Right lobe of liver (tissue), 6 donors: ENCODE results near the gene CHMP6. TPM values are rescaled to one million over a fixed set of nuclear protein-coding genes. Genes with fewer than 3 reads are reported as not detected.
A peak's percentile ranks its signal among the peaks of the same experiment; 100 is the strongest.

Experiments used
- ATAC-seq, 4 donors: fragments of 200-7000 bp; cut with Tn5 transposase; one replicate each; pipeline ENCODE4 v1.9.1; 2020; ENCODE audit warnings: mild to moderate bottlenecking in 4 of 4, moderate library complexity in 4 of 4
- DNase-seq, 3 donors: peaks; one replicate each; pipeline ENCODE4 v3.0.0-alpha.2; 2020
- H3K27ac ChIP-seq, 3 donors: fragments of 200-600 bp; one replicate each; pipeline ENCODE4 v1.8.0; 2022
- H3K27me3 ChIP-seq, 2 donors: fragments of 200-600 bp; one replicate each; pipeline ENCODE4 v1.8.0; 2022
- H3K36me3 ChIP-seq, 4 donors: fragments of 200-600 bp; sonication (generic) in 1 of 4; one replicate each; pipeline versions ENCODE4 v1.5.1 to v1.8.0; 2017 to 2022; ENCODE audit warnings: control low read depth in 1 of 4
- H3K4me1 ChIP-seq, 4 donors: fragments of 200-600 bp; sonication (generic) in 1 of 4; one replicate each; pipeline versions ENCODE4 v1.5.1 to v1.8.0; 2017 to 2022; ENCODE audit warnings: control low read depth in 1 of 4
- H3K4me3 ChIP-seq, 3 donors: fragments of 200-600 bp; one replicate each; pipeline ENCODE4 v1.8.0; 2022
- H3K9me3 ChIP-seq, 4 donors: fragments of 200-600 bp; sonication (generic) in 1 of 4; one replicate each; pipeline versions ENCODE4 v1.5.1 to v1.8.0; 2017 to 2022; ENCODE audit warnings: control low read depth in 1 of 4
- POLR2A ChIP-seq: fragments of 450-650 bp; IDR thresholded peaks from one replicate; pipeline ENCODE4 v1.6.1; 2017; ENCODE audit warnings: antibody characterized with exemption, mild to moderate bottlenecking
- WGBS: methylation state at CpG from one replicate; pipeline ENCODE4 v1.1.6; 2018; ENCODE audit warnings: low coverage, low lambda C conversion rate; ENCODE audit not compliant: insufficient coverage; ENCODE audit errors: missing lambda C conversion rate; 5-methylcytosine and 5-hydroxymethylcytosine counted together
- intact Hi-C, 2 donors: fragments of 100-400 bp; cut with DNase I; formaldehyde crosslinking; loops; one replicate each; pipeline versions ENCODE4 v1.11.2 to v1.14.1; 2022
- total RNA-seq, 6 experiments: library from RNA; depleted of rRNA in 2 of 6; stranded (reverse); fragments of >200 nt in 2 of 6; fragmentation: NEBNext Ultra II Directional in 3 of 6; extraction: Animal tissue kit (Norgen Biotek cat#: 25700) in 3 of 6; gene quantifications; one replicate each; pipeline versions ENCODE4 v1.1.0 to v1.2.4, GENCODE V29; 2016 to 2023
- TF ChIP-seq, protein P1 (sequence below), 4 donors: fragments of 200-600 bp in 3 of 4; fragments of 450-650 bp in 1 of 4; IDR thresholded peaks; one replicate each; pipeline versions ENCODE4 v1.5.1 to v1.8.0; 2016 to 2022; ENCODE audit warnings: antibody characterized with exemption in 4 of 4, mild to moderate bottlenecking in 2 of 4
- donor health status: DM: no; HTN: yes; CAD: no.
- donor health status: DM: no; HTN: no; CAD: no.
- donor health status: DM: no; HTN: no; CAD: no.
- donor health status: DM: no; HTN: yes; CAD: no.
- donor health status: DM: no; HTN: yes; CAD: no.

CHMP6 gene
- total RNA-seq, 6 experiments from 2014 or later = 13.4 to 27.8 (median 15.6) TPM

GRCh38 chr17:80956321-80957190 is 35.1 kb upstream of the CHMP6 start:
- H3K36me3 ChIP-seq = no peaks in the 10 kb centered on the region
- no peak overlapping the region for H3K4me3 ChIP-seq
- H3K27ac ChIP-seq = no peak overlapping the region
- intact Hi-C loops = no loop called here
- no peaks in the 10 kb centered on the region for H3K4me1 ChIP-seq
- H3K27me3 ChIP-seq = no peaks in the 10 kb centered on the region
- DNase-seq = peak in 1 of 3 donors; percentile 40
- ATAC-seq = no peak
- WGBS = 89% methylated on average over 3 of the region's 29 CpGs
- no peaks in the 10 kb centered on the region for H3K9me3 ChIP-seq
- no peak for TF ChIP-seq POLR2A
- TF ChIP-seq, protein P1, sequence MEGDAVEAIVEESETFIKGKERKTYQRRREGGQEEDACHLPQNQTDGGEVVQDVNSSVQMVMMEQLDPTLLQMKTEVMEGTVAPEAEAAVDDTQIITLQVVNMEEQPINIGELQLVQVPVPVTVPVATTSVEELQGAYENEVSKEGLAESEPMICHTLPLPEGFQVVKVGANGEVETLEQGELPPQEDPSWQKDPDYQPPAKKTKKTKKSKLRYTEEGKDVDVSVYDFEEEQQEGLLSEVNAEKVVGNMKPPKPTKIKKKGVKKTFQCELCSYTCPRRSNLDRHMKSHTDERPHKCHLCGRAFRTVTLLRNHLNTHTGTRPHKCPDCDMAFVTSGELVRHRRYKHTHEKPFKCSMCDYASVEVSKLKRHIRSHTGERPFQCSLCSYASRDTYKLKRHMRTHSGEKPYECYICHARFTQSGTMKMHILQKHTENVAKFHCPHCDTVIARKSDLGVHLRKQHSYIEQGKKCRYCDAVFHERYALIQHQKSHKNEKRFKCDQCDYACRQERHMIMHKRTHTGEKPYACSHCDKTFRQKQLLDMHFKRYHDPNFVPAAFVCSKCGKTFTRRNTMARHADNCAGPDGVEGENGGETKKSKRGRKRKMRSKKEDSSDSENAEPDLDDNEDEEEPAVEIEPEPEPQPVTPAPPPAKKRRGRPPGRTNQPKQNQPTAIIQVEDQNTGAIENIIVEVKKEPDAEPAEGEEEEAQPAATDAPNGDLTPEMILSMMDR (IDR thresholded peaks at IDR 0.05) = no peak

GRCh38 chr17:80957461-80957941 is 34.1 kb upstream of the CHMP6 start:
- H3K4me1 ChIP-seq = no peaks in the 10 kb centered on the region
- no peak for TF ChIP-seq POLR2A
- TF ChIP-seq, protein P1 (IDR thresholded peaks at IDR 0.05) = no peak
- ATAC-seq (no peak), DNase-seq (peak in 2 of 3 donors; percentile 41 to 49)
- H3K27me3 ChIP-seq = no peaks in the 10 kb centered on the region
- H3K36me3 ChIP-seq = no peaks in the 10 kb centered on the region
- H3K4me3 ChIP-seq = no peak overlapping the region
- intact Hi-C loops = no loop called here
- WGBS = 100% methylated on average over 3 of the region's 12 CpGs
- H3K27ac ChIP-seq = no peak overlapping the region
- no peaks in the 10 kb centered on the region for H3K9me3 ChIP-seq

DNA sequence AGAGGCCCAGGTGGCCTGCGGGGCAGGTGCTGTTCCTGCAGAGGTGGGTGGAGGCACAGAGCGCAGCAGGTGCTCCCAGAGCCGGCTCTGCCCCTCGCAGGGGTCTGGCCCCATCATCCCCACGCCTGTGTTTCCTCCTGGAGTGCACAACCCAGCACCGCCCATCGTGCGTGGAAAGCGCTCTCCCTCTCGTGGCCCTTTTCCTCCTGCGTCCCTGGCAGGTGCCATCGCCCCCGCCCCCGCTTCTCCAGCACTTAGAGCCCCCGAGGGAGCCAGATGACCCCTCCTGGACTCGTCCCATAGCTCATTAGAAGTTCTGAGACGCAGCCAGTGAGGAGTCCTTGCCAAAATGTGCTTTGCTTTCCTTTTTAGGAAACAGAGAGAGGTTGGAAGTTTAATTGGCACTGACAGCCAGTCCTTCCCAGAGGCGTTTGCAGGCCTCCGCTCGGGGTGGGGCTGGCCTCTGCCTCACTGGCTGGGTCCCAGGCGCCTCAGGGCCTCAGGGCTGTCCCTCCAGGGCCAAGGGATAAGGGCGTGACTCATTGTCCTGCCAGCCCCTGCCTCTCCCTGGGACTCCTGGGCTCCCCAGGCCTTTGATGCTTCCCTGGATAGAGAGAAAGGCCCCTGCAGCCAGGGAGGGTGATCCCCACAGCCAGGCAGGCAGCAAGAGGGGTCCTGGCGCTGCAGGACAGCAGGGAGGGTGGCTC is 32.2 kb upstream of the CHMP6 start:
- Histone ChIP-seq H3K4me3 (no peak overlapping the region), H3K9me3 (no peaks in the 10 kb centered on the region), H3K27me3 (no peaks in the 10 kb centered on the region), H3K36me3 (no peaks in the 10 kb centered on the region), H3K4me1 (no peaks in the 10 kb centered on the region), H3K27ac (peak overlapping the region in 1 of 3 donors; percentile 26)
- DNase-seq = peak in 2 of 3 donors; percentile 25 to 59
- intact Hi-C loops = no loop called here
- WGBS = 68% methylated on average over 6 of the region's 23 CpGs
- peak; percentile 39 to 59 (median 50) for ATAC-seq
- no peak for TF ChIP-seq POLR2A
- TF ChIP-seq, protein P1 (IDR thresholded peaks at IDR 0.05) = no peak

DNA sequence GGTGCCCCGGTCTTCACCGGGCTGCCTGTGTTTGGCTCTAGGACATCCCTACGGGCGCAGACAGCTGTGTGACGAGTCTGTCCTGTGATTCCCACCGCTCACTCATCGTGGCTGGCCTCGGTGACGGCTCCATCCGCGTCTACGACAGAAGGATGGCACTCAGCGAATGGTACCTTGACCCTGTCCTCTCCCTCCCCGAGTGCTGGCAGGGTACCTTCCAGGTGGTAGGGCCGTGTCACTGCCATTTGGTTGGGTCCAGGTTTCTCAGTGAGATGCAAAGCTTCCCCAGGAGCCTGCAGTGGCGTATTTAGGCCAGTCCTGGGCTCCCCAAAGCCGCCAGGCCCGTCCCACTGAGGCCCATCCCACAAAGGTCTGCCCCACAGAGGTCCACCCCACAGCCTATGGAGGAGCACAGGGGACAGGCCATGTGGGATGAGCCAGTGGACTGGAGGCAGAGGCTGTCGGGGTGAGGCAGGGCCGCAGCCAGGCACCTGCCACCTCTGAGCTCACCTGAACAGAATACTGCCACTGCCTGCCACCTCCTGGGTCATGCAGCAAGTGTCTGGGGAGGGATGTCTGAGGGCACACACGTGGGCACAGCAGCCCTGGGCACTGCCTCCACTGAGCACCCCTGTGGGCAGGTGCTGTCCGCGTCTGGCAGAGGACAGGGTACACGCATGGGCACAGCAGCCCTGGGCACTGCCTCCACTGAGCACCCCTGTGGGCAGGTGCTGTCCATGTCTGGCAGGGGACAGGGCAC is 31.4 kb upstream of the CHMP6 start:
- WGBS = no CpG with 5 or more reads among the region's 24 CpGs
- no peaks in the 10 kb centered on the region for H3K9me3 ChIP-seq
- no peak overlapping the region for H3K4me3 ChIP-seq
- peak overlapping the region in 1 of 3 donors; percentile 26 for H3K27ac ChIP-seq
- no peaks in the 10 kb centered on the region for H3K27me3 ChIP-seq
- no peaks in the 10 kb centered on the region for H3K4me1 ChIP-seq
- H3K36me3 ChIP-seq = no peaks in the 10 kb centered on the region
- intact Hi-C loops = no loop called here
- TF ChIP-seq POLR2A = no peak
- TF ChIP-seq, protein P1 (IDR thresholded peaks at IDR 0.05) = no peak
- DNase-seq = peak in 1 of 3 donors; percentile 53
- ATAC-seq = no peak
